ENCODE results near the gene VPS13A.

Gene VPS13A

GRCh38 chr9:77462066-77462465 lies 284.7 kb downstream of the VPS13A start:
- DNase-seq, result no peak

- DNase-seq, result no peak
Observed at GRCh38 chr9:77463151-77463550, 285.8 kb downstream of the VPS13A start.

GRCh38 chr9:77464661-77465060 lies 287.3 kb downstream of the VPS13A start:
- DNase-seq, result no peak

GRCh38 chr9:77469515-77470231 lies 292.3 kb downstream of the VPS13A start:
- DNase-seq, result no peak

Data from CD4-positive, alpha-beta T cell treated with Interleukin-4 for 1 hour (primary cell).